Heart left ventricle (tissue), 13 donors: ENCODE measurements around the gene APC2.

Experiments
- CTCF ChIP-seq, 12 donors: fragments of 200-600 bp; sonication (generic) in 4 of 12; IDR thresholded peaks; one replicate each; pipeline versions ENCODE4 v1.5.0 to v1.8.0; 2018 to 2022; ENCODE audit warnings: antibody characterized with exemption in 12 of 12, mild to moderate bottlenecking in 5 of 12
- POLR2A ChIP-seq, 2 donors: fragments of 450-650 bp; IDR thresholded peaks; one replicate each; pipeline ENCODE4 v1.6.1; 2017; ENCODE audit warnings: antibody characterized with exemption in 2 of 2, mild to moderate bottlenecking in 2 of 2, moderate library complexity in 2 of 2
- donor health status: ischemic (EF 13 %, LVEDD 7.1; RV severe dilation, severe dysfunction).
- donor health status: DM: no; HTN: yes; CAD: no.
- donor health status: DM: no; HTN: no; CAD: no.
- donor health status: ischemic (EF 25% LVEDD 6.9; RV normal size, moderate dysfunction).
- donor health status: ischemic (EF 25% LVEDD 5.7; RV mildly dilated, moderate dysfunction).
- donor health status: ischemic (EF 35%, LVEDD 5.7; RV mildly dilated, moderate dysfunction).
- donor health status: nonischemic (EF 11% LVEDD 7.7; RV severe dilation, severe dysfunction).
- donor health status: DM: yes; HTN: yes; CAD: no.
- donor health status: PGD.
- donor health status: ischemic (EF 29% LVEDD 5.4; RV normal size, mild dysfunction).
- donor health status: nonischemic (EF 23%, LVEDD 6.1; RV moderate dilation, normal function).

GRCh38 chr19:1481893-1482360, 32.0 kb downstream of the APC2 start:
- no peak for TF ChIP-seq CTCF (IDR thresholded peaks at IDR 0.05)
- no peak for TF ChIP-seq POLR2A (IDR thresholded peaks at IDR 0.05)
